Measurements from ENCODE around the gene SLC35G6. TPM values are rescaled to one million over a fixed set of nuclear protein-coding genes. Genes with fewer than 3 reads are reported as not detected.
A peak's percentile ranks its signal among the peaks of the same experiment; 100 is the strongest.

SLC35G6 gene
- total RNA-seq, 1 donor from 2014 or later = not detected

- no peaks in the 10 kb centered on the region for H3K9me3 Mint-ChIP-seq
- peaks cover 39% of the 10 kb centered on the region for H3K36me3 Mint-ChIP-seq (ENCODE audit: low read depth)
- peaks cover 28% of the 10 kb centered on the region for H3K27me3 Mint-ChIP-seq
- no peak for DNase-seq
- peak overlapping the region; percentile 48 for H3K4me3 Mint-ChIP-seq
- intact Hi-C loops (cut with micrococcal nuclease) = no loop called here
- H3K4me1 Mint-ChIP-seq = peaks cover 43% of the 10 kb centered on the region
- no peak overlapping the region for H3K27ac Mint-ChIP-seq
These were observed 39.1 kb upstream of the SLC35G6 start for GRCh38 chr17:7442142-7442541.

- Mint-ChIP-seq H3K4me3 (no peak overlapping the region), H3K36me3 (ENCODE audit: low read depth) (peaks cover 37% of the 10 kb centered on the region), H3K4me1 (peaks cover 37% of the 10 kb centered on the region), H3K27ac (peak overlapping the region; percentile 3), H3K9me3 (no peaks in the 10 kb centered on the region), H3K27me3 (peaks cover 33% of the 10 kb centered on the region)
- DNase-seq = no peak
- intact Hi-C loops (cut with micrococcal nuclease) = no loop called here
These were observed 37.5 kb upstream of the SLC35G6 start for GRCh38 chr17:7443499-7444485.

GRCh38 chr17:7444682-7445618 is 36.3 kb upstream of the SLC35G6 start, which contains the start of gene CHRNB1:
Gene CHRNB1, plus strand, starts transcription at chr17:7445061. Its CDS starts 67 bp downstream, at chr17:7445128.
- no peaks in the 10 kb centered on the region for H3K9me3 Mint-ChIP-seq
- H3K36me3 Mint-ChIP-seq (ENCODE audit: low read depth) = peaks cover 39% of the 10 kb centered on the region
- intact Hi-C loops (cut with micrococcal nuclease) = loop anchor here (1.0 kb wide), 1 partner anchor 10 kb away; no protein-coding TSS in a partner anchor
- H3K27ac Mint-ChIP-seq = peak within 1 kb of the TSS; percentile 10
- peak; percentile 76 for DNase-seq
- H3K27me3 Mint-ChIP-seq = peaks cover 29% of the 10 kb centered on the region
- peaks cover 32% of the 10 kb centered on the region for H3K4me1 Mint-ChIP-seq
- peak within 1 kb of the TSS; percentile 83 for H3K4me3 Mint-ChIP-seq

GRCh38 chr17:7445619-7445968 is 35.7 kb upstream of the SLC35G6 start:
- peak; percentile 82 for DNase-seq
- Mint-ChIP-seq H3K4me3 (peak overlapping the region; percentile 83), H3K27me3 (peaks cover 26% of the 10 kb centered on the region), H3K36me3 (ENCODE audit: low read depth) (peaks cover 42% of the 10 kb centered on the region), H3K9me3 (no peaks in the 10 kb centered on the region), H3K27ac (peak overlapping the region; percentile 10), H3K4me1 (peaks cover 27% of the 10 kb centered on the region)
- intact Hi-C loops (cut with micrococcal nuclease) = loop anchor here (1.0 kb wide), 1 partner anchor 10 kb away; no protein-coding TSS in a partner anchor

GRCh38 chr17:7448461-7448860 is 32.8 kb upstream of the SLC35G6 start:
- H3K4me1 Mint-ChIP-seq = peaks cover 21% of the 10 kb centered on the region
- H3K27ac Mint-ChIP-seq = no peak overlapping the region
- H3K36me3 Mint-ChIP-seq (ENCODE audit: low read depth) = peaks cover 34% of the 10 kb centered on the region
- no peaks in the 10 kb centered on the region for H3K9me3 Mint-ChIP-seq
- peak; percentile 53 for DNase-seq
- peaks cover 22% of the 10 kb centered on the region for H3K27me3 Mint-ChIP-seq
- intact Hi-C loops (cut with micrococcal nuclease) = no loop called here
- no peak overlapping the region for H3K4me3 Mint-ChIP-seq

GRCh38 chr17:7459961-7460545 is 21.2 kb upstream of the SLC35G6 start:
- peaks cover 22% of the 10 kb centered on the region for H3K36me3 Mint-ChIP-seq (ENCODE audit: low read depth)
- H3K9me3 Mint-ChIP-seq = no peaks in the 10 kb centered on the region
- no peaks in the 10 kb centered on the region for H3K27me3 Mint-ChIP-seq
- no peak overlapping the region for H3K4me3 Mint-ChIP-seq
- intact Hi-C loops (cut with micrococcal nuclease) = no loop called here
- H3K4me1 Mint-ChIP-seq = peaks cover 13% of the 10 kb centered on the region
- no peak overlapping the region for H3K27ac Mint-ChIP-seq
- no peak for DNase-seq

- intact Hi-C loops (cut with micrococcal nuclease) = no loop called here
- Mint-ChIP-seq H3K36me3 (ENCODE audit: low read depth) (peaks cover 25% of the 10 kb centered on the region), H3K9me3 (no peaks in the 10 kb centered on the region), H3K27ac (no peak overlapping the region), H3K27me3 (no peaks in the 10 kb centered on the region), H3K4me3 (no peak overlapping the region), H3K4me1 (peaks cover 10% of the 10 kb centered on the region)
- DNase-seq = no peak
These were observed 20.2 kb upstream of the SLC35G6 start for GRCh38 chr17:7460850-7461660.

- Mint-ChIP-seq H3K4me3 (no peak overlapping the region), H3K36me3 (ENCODE audit: low read depth) (peaks cover 30% of the 10 kb centered on the region), H3K27ac (no peak overlapping the region), H3K9me3 (no peaks in the 10 kb centered on the region), H3K4me1 (peaks cover 2% of the 10 kb centered on the region), H3K27me3 (no peaks in the 10 kb centered on the region)
- DNase-seq = no peak
- intact Hi-C loops (cut with micrococcal nuclease) = no loop called here
These were observed 18.5 kb upstream of the SLC35G6 start for GRCh38 chr17:7462474-7463371.

- intact Hi-C loops (cut with micrococcal nuclease) = no loop called here
- Mint-ChIP-seq H3K4me1 (peaks cover 2% of the 10 kb centered on the region), H3K27ac (no peak overlapping the region), H3K27me3 (no peaks in the 10 kb centered on the region), H3K4me3 (no peak overlapping the region), H3K36me3 (ENCODE audit: low read depth) (peaks cover 30% of the 10 kb centered on the region), H3K9me3 (no peaks in the 10 kb centered on the region)
- no peak for DNase-seq
These were observed 17.8 kb upstream of the SLC35G6 start for GRCh38 chr17:7463372-7463846.

- DNase-seq = no peak
- no peaks in the 10 kb centered on the region for H3K9me3 Mint-ChIP-seq
- no peak overlapping the region for H3K27ac Mint-ChIP-seq
- H3K4me3 Mint-ChIP-seq = no peak overlapping the region
- intact Hi-C loops (cut with micrococcal nuclease) = no loop called here
- peaks cover 2% of the 10 kb centered on the region for H3K4me1 Mint-ChIP-seq
- H3K27me3 Mint-ChIP-seq = no peaks in the 10 kb centered on the region
- peaks cover 26% of the 10 kb centered on the region for H3K36me3 Mint-ChIP-seq (ENCODE audit: low read depth)
These were observed 17.2 kb upstream of the SLC35G6 start for GRCh38 chr17:7464081-7464480.

GRCh38 chr17:7465597-7466275 is 15.5 kb upstream of the SLC35G6 start:
- H3K36me3 Mint-ChIP-seq (ENCODE audit: low read depth) = peaks cover 14% of the 10 kb centered on the region
- no peak overlapping the region for H3K27ac Mint-ChIP-seq
- H3K9me3 Mint-ChIP-seq = no peaks in the 10 kb centered on the region
- H3K4me3 Mint-ChIP-seq = no peak overlapping the region
- DNase-seq = no peak
- intact Hi-C loops (cut with micrococcal nuclease) = no loop called here
- no peaks in the 10 kb centered on the region for H3K27me3 Mint-ChIP-seq
- H3K4me1 Mint-ChIP-seq = no peaks in the 10 kb centered on the region

GRCh38 chr17:7466318-7466638 is 15.0 kb upstream of the SLC35G6 start:
- H3K9me3 Mint-ChIP-seq = no peaks in the 10 kb centered on the region
- no peak overlapping the region for H3K4me3 Mint-ChIP-seq
- peaks cover 10% of the 10 kb centered on the region for H3K36me3 Mint-ChIP-seq (ENCODE audit: low read depth)
- no peaks in the 10 kb centered on the region for H3K4me1 Mint-ChIP-seq
- H3K27me3 Mint-ChIP-seq = no peaks in the 10 kb centered on the region
- intact Hi-C loops (cut with micrococcal nuclease) = no loop called here
- no peak overlapping the region for H3K27ac Mint-ChIP-seq
- no peak for DNase-seq

All from activated CD4-positive, alpha-beta T cell treated with anti-CD3 and anti-CD28 coated beads, Interleukin-2, amount 10 ng/mL, durations not matched to agents 24 days and 14 days (primary cell).